Esophagus muscularis mucosa (tissue), 3 donors: ENCODE results near the gene MZF1.

ENCODE experiments used
- CTCF ChIP-seq, 3 experiments: fragments of 200-600 bp in 2 of 3; fragments of 450-650 bp in 1 of 3; sonication (generic) in 2 of 3; IDR thresholded peaks; one replicate each; pipeline ENCODE4 v1.5.1; 2017 to 2019; ENCODE audit warnings: antibody characterized with exemption in 3 of 3, mild to moderate bottlenecking in 2 of 3, moderate library complexity in 1 of 3
- POLR2A ChIP-seq: fragments of 450-650 bp; IDR thresholded peaks from one replicate; pipeline ENCODE4 v1.6.1; 2017; ENCODE audit warnings: antibody characterized with exemption, moderate library complexity, mild to moderate bottlenecking, low read depth

GRCh38 chr19:58519355-58520256 is 53.5 kb downstream of the MZF1 start, which contains the start of gene ZBTB45:
- peak; percentile 19 for TF ChIP-seq POLR2A
- TF ChIP-seq CTCF (IDR thresholded peaks at IDR 0.05) = peak; percentile 67 to 76 (median 69)
